Type B pancreatic cell (in vitro differentiated cells): ENCODE measurements around the gene POU2F1. TPM values are rescaled to one million over a fixed set of nuclear protein-coding genes. Genes with fewer than 3 reads are reported as not detected.

Experiments used
- DNase-seq: peaks from one replicate; pipeline ENCODE4 v3.0.0; 2021; ENCODE audit warnings: mixed read lengths; ENCODE audit not compliant: unreplicated experiment; ENCODE audit errors: extremely low spot score
- H3K27ac Mint-ChIP-seq: 2 replicates; pipeline ENCODE4 v1.8.0; 2021; ENCODE audit warnings: mild to moderate bottlenecking, mixed read lengths
- H3K27me3 Mint-ChIP-seq: 2 replicates; pipeline ENCODE4 v1.8.0; 2021; ENCODE audit warnings: mixed read lengths
- H3K36me3 Mint-ChIP-seq: 2 replicates; pipeline ENCODE4 v1.8.0; 2021; ENCODE audit warnings: mixed read lengths
- H3K4me1 Mint-ChIP-seq: one replicate; pipeline ENCODE4 v1.8.0; 2021; ENCODE audit warnings: mixed read lengths; ENCODE audit not compliant: unreplicated experiment
- H3K4me3 Mint-ChIP-seq: 2 replicates; pipeline ENCODE4 v1.8.0; 2021; ENCODE audit warnings: mild to moderate bottlenecking, mixed read lengths
- H3K9me3 Mint-ChIP-seq: 2 replicates; pipeline ENCODE4 v1.8.0; 2021; ENCODE audit warnings: mixed read lengths
- total RNA-seq: library from RNA; stranded (reverse); gene quantifications from 2 replicates; pipeline ENCODE4 v1.2.1, GENCODE V29; 2021; ENCODE audit warnings: low replicate concordance
- TF ChIP-seq, protein P1 (sequence below): fragments of 200-600 bp; sonication (generic); conservative IDR thresholded peaks from 2 replicates; pipeline ENCODE4 v1.5.0; 2021; ENCODE audit warnings: antibody characterized with exemption, mild to moderate bottlenecking

POU2F1 gene
- total RNA-seq, 1 donor from 2014 or later: 24.2 TPM

DNA sequence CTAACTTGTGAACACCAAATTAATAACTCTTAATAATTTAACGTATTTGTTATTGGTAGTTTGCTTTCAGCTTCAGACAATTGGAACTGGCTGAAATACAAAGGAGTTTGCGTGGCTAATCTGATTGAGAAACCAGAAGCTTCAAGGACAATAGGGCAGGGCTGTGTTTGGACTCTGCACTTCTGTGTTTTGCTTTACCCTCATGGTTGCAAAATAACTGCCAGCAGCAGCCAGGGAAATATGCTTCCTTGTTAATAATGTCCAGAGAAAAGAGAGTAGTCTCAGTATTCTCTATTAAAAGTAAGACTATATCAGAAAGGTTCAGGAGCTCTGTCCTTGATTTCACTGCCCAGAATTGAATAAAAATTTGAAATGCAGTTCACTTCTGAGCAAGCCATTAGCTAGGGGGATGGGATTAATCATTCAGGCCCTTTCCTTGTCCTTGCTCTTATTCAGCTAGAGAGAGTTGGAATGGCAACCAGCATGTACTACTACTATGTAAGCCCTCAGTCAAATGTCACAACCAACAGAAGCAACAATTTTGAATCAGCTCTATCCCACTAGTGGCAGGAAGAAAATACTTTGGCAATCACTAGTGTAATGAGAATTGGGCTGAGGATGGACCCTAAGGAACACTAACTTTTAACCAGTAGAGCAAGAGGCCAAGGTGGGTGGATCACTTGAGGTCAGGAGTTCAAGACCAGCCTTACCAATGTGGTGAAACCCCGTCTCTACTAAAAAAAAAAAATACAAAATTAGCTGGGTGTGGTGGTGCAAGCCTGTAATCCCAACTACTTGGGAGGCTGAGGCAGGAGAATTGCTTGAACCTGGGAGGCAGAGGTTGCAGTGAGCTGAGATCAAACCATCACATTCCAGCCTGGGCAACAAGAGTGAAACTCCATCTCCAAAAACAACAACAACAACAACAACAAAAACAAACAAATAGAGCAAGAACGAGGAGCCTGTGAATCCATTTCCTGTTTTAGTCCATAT lies 76.8 kb downstream of the POU2F1 start:
- Mint-ChIP-seq H3K4me3 (no peak overlapping the region), H3K4me1 (peaks cover 8% of the 10 kb centered on the region), H3K9me3 (peaks cover 6% of the 10 kb centered on the region), H3K36me3 (peaks cover 9% of the 10 kb centered on the region), H3K27ac (no peak overlapping the region), H3K27me3 (no peaks in the 10 kb centered on the region)
- no peak for DNase-seq
- TF ChIP-seq, protein P1, sequence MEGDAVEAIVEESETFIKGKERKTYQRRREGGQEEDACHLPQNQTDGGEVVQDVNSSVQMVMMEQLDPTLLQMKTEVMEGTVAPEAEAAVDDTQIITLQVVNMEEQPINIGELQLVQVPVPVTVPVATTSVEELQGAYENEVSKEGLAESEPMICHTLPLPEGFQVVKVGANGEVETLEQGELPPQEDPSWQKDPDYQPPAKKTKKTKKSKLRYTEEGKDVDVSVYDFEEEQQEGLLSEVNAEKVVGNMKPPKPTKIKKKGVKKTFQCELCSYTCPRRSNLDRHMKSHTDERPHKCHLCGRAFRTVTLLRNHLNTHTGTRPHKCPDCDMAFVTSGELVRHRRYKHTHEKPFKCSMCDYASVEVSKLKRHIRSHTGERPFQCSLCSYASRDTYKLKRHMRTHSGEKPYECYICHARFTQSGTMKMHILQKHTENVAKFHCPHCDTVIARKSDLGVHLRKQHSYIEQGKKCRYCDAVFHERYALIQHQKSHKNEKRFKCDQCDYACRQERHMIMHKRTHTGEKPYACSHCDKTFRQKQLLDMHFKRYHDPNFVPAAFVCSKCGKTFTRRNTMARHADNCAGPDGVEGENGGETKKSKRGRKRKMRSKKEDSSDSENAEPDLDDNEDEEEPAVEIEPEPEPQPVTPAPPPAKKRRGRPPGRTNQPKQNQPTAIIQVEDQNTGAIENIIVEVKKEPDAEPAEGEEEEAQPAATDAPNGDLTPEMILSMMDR: no peak

DNA sequence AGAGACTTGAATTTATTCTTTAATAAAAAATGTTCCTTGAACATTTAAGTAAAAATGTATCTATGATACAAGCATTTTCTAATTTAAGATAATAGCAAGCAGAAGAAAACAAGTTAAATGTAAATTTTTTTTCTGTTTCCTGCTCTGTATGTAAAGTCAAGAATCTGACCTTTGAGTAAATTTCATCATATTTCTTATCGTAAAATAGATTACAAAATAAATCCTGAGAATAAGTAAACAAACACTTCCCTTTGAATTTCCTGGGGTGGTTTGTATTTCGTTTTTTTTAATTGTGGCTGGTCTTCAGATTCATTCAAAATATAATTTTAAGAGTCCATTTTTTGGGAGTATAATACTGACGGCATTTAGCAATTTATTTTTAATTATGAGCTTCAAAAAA lies 77.6 kb downstream of the POU2F1 start:
- TF ChIP-seq, protein P1: no peak
- no peaks in the 10 kb centered on the region for H3K27me3 Mint-ChIP-seq
- no peak overlapping the region for H3K4me3 Mint-ChIP-seq
- DNase-seq: no peak
- no peak overlapping the region for H3K27ac Mint-ChIP-seq
- H3K9me3 Mint-ChIP-seq: no peaks in the 10 kb centered on the region
- peaks cover 11% of the 10 kb centered on the region for H3K4me1 Mint-ChIP-seq
- peaks cover 3% of the 10 kb centered on the region for H3K36me3 Mint-ChIP-seq

DNA sequence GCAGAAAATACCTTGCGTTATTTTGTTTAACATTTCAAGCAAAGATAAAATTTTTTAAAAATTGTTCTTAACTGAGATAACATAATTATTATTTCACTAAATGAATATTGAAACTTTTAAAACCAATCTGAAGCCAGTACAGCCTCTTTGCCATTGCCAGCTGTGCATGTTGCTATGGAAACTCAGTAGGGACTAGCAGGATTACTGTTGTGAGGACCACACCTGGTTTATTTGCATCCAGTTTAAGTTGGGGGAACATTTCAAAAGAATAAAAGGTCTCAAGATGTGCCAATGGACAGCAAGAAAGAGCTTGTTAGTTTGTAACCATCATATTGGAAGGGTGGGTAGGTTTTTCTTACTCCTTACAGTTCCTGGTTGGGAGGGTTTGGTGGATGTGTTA lies 80.7 kb downstream of the POU2F1 start:
- TF ChIP-seq, protein P1: no peak
- Mint-ChIP-seq H3K27ac (no peak overlapping the region), H3K36me3 (peaks cover 3% of the 10 kb centered on the region), H3K27me3 (no peaks in the 10 kb centered on the region), H3K4me3 (no peak overlapping the region), H3K9me3 (no peaks in the 10 kb centered on the region), H3K4me1 (peaks cover 12% of the 10 kb centered on the region)
- no peak for DNase-seq

DNA sequence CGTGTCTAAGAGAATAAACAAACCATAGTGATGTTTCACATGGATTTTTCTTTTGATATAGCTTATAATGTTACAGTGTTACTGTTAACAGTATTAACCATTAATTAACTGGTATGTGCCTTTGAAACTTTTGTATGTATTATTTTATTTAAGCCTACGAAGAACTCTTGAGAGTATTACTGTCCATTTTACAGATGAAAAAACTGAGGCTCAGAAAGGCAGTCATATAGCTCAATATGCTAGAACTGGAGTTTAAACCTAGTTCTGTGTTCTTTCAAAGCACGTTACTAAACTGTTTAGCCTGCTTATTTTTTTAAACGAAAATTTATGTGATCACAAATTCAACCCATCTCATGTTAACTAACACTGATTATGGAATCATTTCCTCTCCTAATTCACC lies 83.5 kb downstream of the POU2F1 start:
- H3K27me3 Mint-ChIP-seq: no peaks in the 10 kb centered on the region
- H3K36me3 Mint-ChIP-seq: peaks cover 3% of the 10 kb centered on the region
- no peak overlapping the region for H3K4me3 Mint-ChIP-seq
- H3K27ac Mint-ChIP-seq: no peak overlapping the region
- no peak for DNase-seq
- TF ChIP-seq, protein P1: no peak
- H3K4me1 Mint-ChIP-seq: peaks cover 4% of the 10 kb centered on the region
- no peaks in the 10 kb centered on the region for H3K9me3 Mint-ChIP-seq

DNA sequence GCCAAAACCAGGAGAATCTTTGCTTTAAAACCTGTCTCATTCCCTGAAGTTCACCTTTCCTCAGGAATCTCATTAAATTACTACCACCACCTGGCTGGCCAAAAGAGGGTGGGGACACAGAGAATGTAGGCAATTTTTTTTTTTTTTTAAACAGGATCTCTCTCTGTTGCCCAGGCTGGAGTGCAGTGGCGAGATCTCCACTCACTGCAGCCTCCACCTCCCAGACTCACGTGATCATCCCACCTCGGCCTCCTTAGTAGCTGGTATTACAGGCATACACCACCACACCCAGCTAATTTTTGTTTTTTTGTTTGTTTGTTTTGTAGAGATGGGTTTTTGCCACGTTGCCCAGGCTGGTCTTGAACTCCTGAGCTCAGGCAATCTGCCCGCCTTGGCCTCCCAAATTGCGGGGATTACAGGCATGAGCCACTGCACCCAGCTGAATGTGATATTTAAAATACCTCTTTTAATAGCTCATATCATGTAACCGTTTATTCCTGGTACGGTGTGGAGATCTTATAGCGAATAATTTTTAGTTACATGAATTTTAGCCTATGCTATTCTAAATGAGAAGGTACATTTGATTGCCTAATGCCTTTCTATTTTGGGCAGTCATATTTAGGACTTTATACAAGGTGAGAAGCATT lies 84.5 kb downstream of the POU2F1 start:
- TF ChIP-seq, protein P1: no peak
- DNase-seq: no peak
- H3K27ac Mint-ChIP-seq: no peak overlapping the region
- H3K27me3 Mint-ChIP-seq: no peaks in the 10 kb centered on the region
- H3K36me3 Mint-ChIP-seq: no peaks in the 10 kb centered on the region
- H3K4me1 Mint-ChIP-seq: peaks cover 4% of the 10 kb centered on the region
- no peak overlapping the region for H3K4me3 Mint-ChIP-seq
- no peaks in the 10 kb centered on the region for H3K9me3 Mint-ChIP-seq
